ENCODE data around the gene ANKRD12. TPM values are rescaled to one million over a fixed set of nuclear protein-coding genes. Genes with fewer than 3 reads are reported as not detected.

The ANKRD12 gene
- total RNA-seq, 1 experiment from 2014 or later = 30.7 TPM

DNA sequence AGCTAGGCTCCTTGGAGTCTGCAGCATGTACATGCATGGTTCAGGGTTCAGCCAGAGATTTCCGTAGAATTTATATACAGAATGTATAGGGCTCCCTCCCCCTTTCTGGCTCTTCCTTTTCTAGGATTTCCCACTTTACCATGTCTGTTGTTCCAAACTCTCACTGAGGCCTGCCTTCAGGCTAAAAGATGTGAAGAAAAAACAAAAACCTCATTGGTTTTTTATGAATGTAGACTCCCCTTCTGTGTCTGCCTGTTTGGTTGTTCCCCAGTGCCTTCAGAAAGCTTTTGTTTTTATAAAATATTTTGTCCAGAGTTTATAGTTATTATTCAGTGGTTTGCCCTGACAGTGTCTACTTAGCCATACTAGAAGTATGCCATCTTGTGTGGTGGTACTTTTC, 30.5 kb upstream of the ANKRD12 start:
- intact Hi-C loops (cut with micrococcal nuclease; ENCODE audit: unreplicated experiment) = no loop called here
- DNase-seq (ENCODE audit: low read depth, low spot score) (no peak), ATAC-seq (no peak)
- CTCF ChIA-PET = no interaction called here
- POLR2A ChIA-PET = no interaction called here
- TF ChIP-seq, protein P1, sequence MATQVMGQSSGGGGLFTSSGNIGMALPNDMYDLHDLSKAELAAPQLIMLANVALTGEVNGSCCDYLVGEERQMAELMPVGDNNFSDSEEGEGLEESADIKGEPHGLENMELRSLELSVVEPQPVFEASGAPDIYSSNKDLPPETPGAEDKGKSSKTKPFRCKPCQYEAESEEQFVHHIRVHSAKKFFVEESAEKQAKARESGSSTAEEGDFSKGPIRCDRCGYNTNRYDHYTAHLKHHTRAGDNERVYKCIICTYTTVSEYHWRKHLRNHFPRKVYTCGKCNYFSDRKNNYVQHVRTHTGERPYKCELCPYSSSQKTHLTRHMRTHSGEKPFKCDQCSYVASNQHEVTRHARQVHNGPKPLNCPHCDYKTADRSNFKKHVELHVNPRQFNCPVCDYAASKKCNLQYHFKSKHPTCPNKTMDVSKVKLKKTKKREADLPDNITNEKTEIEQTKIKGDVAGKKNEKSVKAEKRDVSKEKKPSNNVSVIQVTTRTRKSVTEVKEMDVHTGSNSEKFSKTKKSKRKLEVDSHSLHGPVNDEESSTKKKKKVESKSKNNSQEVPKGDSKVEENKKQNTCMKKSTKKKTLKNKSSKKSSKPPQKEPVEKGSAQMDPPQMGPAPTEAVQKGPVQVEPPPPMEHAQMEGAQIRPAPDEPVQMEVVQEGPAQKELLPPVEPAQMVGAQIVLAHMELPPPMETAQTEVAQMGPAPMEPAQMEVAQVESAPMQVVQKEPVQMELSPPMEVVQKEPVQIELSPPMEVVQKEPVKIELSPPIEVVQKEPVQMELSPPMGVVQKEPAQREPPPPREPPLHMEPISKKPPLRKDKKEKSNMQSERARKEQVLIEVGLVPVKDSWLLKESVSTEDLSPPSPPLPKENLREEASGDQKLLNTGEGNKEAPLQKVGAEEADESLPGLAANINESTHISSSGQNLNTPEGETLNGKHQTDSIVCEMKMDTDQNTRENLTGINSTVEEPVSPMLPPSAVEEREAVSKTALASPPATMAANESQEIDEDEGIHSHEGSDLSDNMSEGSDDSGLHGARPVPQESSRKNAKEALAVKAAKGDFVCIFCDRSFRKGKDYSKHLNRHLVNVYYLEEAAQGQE (IDR thresholded peaks at IDR 0.05; ENCODE audit: insufficient read depth in 1 of 2, low read depth in 2 of 2, low read length in 1 of 2) = no peak
- TF ChIP-seq, protein P2, sequence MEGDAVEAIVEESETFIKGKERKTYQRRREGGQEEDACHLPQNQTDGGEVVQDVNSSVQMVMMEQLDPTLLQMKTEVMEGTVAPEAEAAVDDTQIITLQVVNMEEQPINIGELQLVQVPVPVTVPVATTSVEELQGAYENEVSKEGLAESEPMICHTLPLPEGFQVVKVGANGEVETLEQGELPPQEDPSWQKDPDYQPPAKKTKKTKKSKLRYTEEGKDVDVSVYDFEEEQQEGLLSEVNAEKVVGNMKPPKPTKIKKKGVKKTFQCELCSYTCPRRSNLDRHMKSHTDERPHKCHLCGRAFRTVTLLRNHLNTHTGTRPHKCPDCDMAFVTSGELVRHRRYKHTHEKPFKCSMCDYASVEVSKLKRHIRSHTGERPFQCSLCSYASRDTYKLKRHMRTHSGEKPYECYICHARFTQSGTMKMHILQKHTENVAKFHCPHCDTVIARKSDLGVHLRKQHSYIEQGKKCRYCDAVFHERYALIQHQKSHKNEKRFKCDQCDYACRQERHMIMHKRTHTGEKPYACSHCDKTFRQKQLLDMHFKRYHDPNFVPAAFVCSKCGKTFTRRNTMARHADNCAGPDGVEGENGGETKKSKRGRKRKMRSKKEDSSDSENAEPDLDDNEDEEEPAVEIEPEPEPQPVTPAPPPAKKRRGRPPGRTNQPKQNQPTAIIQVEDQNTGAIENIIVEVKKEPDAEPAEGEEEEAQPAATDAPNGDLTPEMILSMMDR (IDR thresholded peaks at IDR 0.05) = no peak
- TF ChIP-seq TCF7L2 (IDR thresholded peaks at IDR 0.05; ENCODE audit: low read depth, low read length) (no peak), POLR2AphosphoS5 (IDR thresholded peaks at IDR 0.05; ENCODE audit: low read depth, low read length) (no peak), SIN3A (IDR thresholded peaks at IDR 0.05; ENCODE audit: borderline replicate concordance, insufficient read depth, low read depth, low read length) (no peak)
- H3K4me3 ChIP-seq (ENCODE audit: low read depth in 2 of 2, low read length in 2 of 2) = peak overlapping the region in 1 of 2 experiments; percentile 66; a peak in 1 of 4 replicates
- no peaks in the 10 kb centered on the region for H3K9me3 ChIP-seq (ENCODE audit: control insufficient read depth, insufficient read depth, low read depth, low read length)
- peaks cover 52% of the 10 kb centered on the region for H3K4me1 ChIP-seq (ENCODE audit: control insufficient read depth, insufficient read depth, low read length)
- BruUV-seq (replicated peaks) = no TSS peak
- peaks cover 5% of the 10 kb centered on the region for H3K36me3 ChIP-seq (ENCODE audit: control insufficient read depth, insufficient read depth, low read length)
- H3K27me3 ChIP-seq (ENCODE audit: control insufficient read depth, insufficient read depth, low read length) = no peaks in the 10 kb centered on the region
- in situ Hi-C loops (cut with HindIII; ENCODE audit: low pct_unique_long_range_greater_than_20kb, low sequenced_read_pairs) = no loop called here
- peak overlapping the region; percentile 21 for H3K27ac ChIP-seq (ENCODE audit: low read length)

DNA sequence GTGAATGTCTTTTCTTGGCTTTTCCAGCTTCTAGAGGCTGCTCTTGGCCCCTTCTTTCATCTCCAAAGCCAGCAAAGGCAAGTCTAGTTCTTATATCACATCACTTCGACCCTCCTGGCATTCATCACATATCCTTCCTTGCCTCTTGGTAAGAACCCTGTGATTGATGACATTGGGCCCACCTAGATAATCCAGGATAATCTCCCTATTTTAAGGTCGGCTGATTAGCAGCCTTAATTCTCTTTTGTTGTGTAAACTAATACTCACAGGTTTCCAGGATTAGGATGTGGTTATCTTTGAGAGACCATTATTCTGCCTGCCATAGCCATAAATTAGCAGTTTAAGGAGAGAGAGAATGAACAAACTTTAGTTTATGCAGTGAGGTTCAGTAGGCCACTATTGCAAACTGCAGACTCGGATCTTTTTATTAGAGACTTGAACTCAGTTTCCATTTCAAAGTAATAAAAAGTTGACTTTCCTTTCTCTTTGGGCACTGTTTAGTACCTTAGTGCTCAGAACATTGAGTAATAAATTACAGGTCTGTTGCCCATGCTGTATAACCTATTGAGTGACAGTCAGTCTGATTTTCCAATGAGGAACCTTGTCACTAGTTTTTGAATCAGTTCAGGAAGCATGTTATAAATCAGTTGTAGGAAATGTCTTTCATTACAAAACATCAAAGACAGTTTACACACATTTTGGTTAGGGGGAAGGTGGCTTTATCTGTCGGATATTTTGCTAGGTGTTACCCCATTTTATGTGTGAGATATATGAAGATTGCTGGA, 29.6 kb upstream of the ANKRD12 start:
- no peak overlapping the region for H3K4me3 ChIP-seq (ENCODE audit: low read depth in 2 of 2, low read length in 2 of 2)
- in situ Hi-C loops (cut with HindIII; ENCODE audit: low pct_unique_long_range_greater_than_20kb, low sequenced_read_pairs) = no loop called here
- CTCF ChIA-PET = no interaction called here
- intact Hi-C loops (cut with micrococcal nuclease; ENCODE audit: unreplicated experiment) = no loop called here
- peaks cover 5% of the 10 kb centered on the region for H3K36me3 ChIP-seq (ENCODE audit: control insufficient read depth, insufficient read depth, low read length)
- BruUV-seq (replicated peaks) = no TSS peak
- no peaks in the 10 kb centered on the region for H3K27me3 ChIP-seq (ENCODE audit: control insufficient read depth, insufficient read depth, low read length)
- DNase-seq (ENCODE audit: low read depth, low spot score) (no peak), ATAC-seq (no peak)
- peaks cover 47% of the 10 kb centered on the region for H3K4me1 ChIP-seq (ENCODE audit: control insufficient read depth, insufficient read depth, low read length)
- TF ChIP-seq POLR2AphosphoS5 (IDR thresholded peaks at IDR 0.05; ENCODE audit: low read depth, low read length) (no peak), TCF7L2 (IDR thresholded peaks at IDR 0.05; ENCODE audit: low read depth, low read length) (no peak), SIN3A (IDR thresholded peaks at IDR 0.05; ENCODE audit: borderline replicate concordance, insufficient read depth, low read depth, low read length) (no peak)
- TF ChIP-seq, protein P2 (IDR thresholded peaks at IDR 0.05) = no peak
- TF ChIP-seq, protein P1 (IDR thresholded peaks at IDR 0.05; ENCODE audit: insufficient read depth in 1 of 2, low read depth in 2 of 2, low read length in 1 of 2) = no peak
- POLR2A ChIA-PET = no interaction called here
- H3K9me3 ChIP-seq (ENCODE audit: control insufficient read depth, insufficient read depth, low read depth, low read length) = no peaks in the 10 kb centered on the region
- peak overlapping the region; percentile 48; the same call in 1 of the 2 replicates for H3K27ac ChIP-seq (ENCODE audit: low read length)
